Activated CD8-positive, alpha-beta memory T cell treated with anti-CD3 and anti-CD28 coated beads, Interleukin-2, amount 50 U/mL, for 1 hour (primary cell): ENCODE measurements around the gene SKP2.
"Not testable (repeated sequence)": the region's sequence is repeated elsewhere in the genome, so short reads cannot be mapped to it uniquely, and the experiment has no call there.

ENCODE experiments used
- DNase-seq: peaks from one replicate; pipeline ENCODE4 v3.0.0-alpha.2; 2020; ENCODE audit errors: extremely low read depth

Gene SKP2

GRCh38 chr5:36156619-36157018, 4.7 kb downstream of the SKP2 start:
- no peak for DNase-seq

DNA sequence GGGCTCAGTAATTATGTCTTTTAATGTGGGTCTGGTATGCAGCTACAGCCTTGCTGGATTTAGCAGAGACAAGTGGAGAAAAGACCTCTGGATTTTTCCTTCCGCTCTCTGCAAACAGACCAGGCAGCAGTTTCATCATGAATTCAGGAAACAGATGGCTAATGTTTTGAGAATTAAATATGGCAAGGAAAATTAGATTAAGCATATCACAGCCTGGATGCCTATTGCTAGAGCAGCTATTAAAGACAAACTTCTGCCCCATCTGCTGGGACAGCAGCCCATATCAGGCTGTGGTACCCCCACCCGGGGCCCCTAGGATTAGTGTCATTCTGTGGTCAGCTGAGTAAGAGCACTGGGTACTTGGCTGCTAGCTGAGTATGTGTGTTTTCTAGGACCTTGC, 6.2 kb downstream of the SKP2 start:
- DNase-seq, result no peak

DNA sequence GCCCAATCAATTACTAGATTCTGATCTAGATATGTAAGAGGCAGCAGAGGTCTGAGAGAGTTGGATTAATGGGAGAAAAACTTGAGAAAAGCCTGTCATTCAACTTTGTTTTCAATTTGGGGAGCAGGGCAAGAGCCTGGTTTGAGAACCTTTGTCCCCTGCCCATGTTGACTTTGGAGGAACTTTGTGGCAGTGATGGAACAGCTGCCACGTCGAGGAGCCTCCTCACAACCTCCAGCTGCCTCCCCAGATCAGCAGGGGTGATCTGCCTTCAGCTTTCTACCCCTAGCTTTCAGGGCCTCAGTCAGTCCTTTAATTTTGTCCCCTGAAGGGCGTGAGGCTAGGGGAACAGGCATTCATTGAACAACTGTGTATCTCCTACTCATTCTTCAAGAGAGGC, 8.7 kb downstream of the SKP2 start:
- DNase-seq, result no peak

GRCh38 chr5:36161361-36161760, 9.4 kb downstream of the SKP2 start:
- no peak for DNase-seq

- no peak for DNase-seq
Measured at GRCh38 chr5:36162810-36163486, 11.0 kb downstream of the SKP2 start.

GRCh38 chr5:36164461-36164860, 12.6 kb downstream of the SKP2 start:
- no peak for DNase-seq

GRCh38 chr5:36168737-36169136, 16.8 kb downstream of the SKP2 start:
- no peak for DNase-seq

- no peak for DNase-seq
Measured at GRCh38 chr5:36170832-36171424, 19.0 kb downstream of the SKP2 start.

GRCh38 chr5:36172599-36172998, 20.7 kb downstream of the SKP2 start:
- DNase-seq, result no peak

DNA sequence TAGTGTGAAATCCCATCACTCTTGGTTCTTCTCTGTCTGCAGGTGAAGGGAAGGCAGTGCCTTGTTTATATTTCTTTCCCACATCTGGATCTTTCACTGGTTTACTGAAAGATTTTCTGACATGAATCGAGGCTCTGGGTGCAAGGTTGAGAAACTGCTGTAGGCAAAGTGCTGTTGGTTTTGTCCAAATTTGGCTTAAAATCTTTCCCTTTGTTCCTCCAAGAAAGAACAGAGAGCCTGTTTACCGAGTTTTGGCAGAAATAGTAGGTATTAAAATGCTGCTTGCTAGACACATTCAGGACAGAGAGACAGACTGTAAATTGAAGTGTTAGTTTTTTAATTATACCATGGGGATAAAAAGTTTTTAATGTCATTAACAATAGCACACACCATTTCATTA, 21.5 kb downstream of the SKP2 start:
- DNase-seq, result no peak

- no peak for DNase-seq
Measured at GRCh38 chr5:36174119-36174518, 22.2 kb downstream of the SKP2 start.

- DNase-seq, result no peak
Measured at GRCh38 chr5:36175043-36175442, 23.1 kb downstream of the SKP2 start.

GRCh38 chr5:36177154-36177553, 25.2 kb downstream of the SKP2 start:
- DNase-seq, result no peak

GRCh38 chr5:36177715-36178523, 26.0 kb downstream of the SKP2 start:
- DNase-seq, result no peak

DNA sequence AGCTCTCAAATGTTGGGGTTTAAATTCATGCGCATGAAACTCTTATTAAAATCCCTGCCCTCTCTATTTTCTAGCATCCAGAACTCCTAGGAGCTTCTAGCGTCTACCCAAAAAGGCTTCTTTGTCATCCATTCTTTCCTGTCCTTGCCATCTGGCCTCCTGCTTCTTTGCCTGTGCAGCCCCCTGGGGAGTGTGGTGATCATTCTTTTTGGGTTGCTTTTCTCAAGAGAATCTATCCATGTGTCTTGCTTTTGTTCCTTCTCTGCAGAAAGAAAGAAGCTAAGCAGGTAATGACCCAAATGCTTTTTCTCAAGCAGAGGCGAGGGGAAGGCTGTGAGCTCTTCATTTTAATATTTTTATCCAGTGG, 26.6 kb downstream of the SKP2 start:
- DNase-seq, result no peak

DNA sequence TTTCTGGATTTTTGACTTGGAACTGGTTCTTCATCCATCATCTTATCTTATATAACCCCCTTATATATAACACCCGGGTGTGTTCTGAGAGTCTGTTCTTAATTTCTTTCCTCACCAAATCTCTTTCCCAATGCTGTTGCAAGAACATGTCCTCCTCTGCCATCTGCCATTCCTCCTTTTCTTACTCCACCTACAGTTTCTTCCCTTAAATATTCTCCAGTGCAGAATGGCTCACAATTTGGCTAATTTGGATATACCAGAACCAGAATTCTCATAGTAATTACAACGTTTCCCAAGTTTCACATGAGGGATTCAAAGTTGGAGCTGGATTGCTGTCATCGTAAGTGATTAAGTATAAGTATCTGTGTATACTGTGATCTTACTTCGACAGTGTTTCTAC, 28.0 kb downstream of the SKP2 start:
- DNase-seq, result no peak

DNA sequence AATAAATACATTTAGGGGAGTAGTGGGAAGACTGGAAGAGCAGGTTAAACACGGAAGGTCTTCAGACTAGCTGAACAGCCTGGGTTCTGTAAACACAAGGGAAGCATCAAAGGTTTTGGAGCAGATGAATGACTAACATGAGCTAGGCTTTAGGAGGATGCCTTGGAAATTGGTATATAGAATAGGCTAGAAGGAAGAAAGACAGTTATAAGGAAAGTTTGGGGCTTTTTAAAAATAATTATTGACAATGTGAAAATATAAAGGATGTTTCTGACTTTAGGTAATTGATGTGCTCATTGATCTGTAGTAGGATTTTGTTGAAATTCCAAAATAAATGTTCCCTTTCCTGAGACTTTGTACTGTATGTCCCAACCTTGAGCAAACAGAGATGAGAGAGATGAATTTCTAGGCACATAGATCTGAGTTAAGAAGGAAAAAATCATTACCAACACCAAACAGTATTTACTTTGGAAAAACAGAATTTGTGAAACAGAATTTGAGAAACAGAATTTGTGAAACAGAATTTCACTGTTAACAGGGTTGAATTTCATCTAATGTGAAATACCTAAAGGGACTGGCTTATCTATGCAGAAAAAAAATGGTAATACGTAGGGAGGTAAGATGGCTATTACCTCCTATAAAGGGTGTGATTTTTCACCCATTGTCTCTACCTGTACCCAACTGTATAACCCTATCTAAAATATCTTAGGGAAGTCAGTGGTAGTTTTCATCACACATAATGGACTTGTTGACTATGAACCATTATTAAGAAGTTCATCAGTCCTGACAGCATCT, 28.8 kb downstream of the SKP2 start:
- no peak for DNase-seq

DNA sequence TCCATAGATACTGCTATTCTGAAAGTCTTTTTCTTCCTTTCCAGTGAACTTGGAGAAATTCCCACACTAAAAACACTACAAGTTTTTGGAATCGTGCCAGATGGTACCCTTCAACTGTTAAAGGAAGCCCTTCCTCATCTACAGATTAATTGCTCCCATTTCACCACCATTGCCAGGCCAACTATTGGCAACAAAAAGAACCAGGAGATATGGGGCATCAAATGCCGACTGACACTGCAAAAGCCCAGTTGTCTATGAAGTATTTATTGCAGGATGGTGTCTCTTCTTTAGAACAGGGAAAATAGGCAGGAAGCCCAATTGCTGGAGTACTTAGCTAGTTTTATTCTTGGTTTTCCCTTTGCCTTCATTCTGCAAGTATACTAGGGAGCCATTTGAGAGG, 29.9 kb downstream of the SKP2 start:
- no peak for DNase-seq

DNA sequence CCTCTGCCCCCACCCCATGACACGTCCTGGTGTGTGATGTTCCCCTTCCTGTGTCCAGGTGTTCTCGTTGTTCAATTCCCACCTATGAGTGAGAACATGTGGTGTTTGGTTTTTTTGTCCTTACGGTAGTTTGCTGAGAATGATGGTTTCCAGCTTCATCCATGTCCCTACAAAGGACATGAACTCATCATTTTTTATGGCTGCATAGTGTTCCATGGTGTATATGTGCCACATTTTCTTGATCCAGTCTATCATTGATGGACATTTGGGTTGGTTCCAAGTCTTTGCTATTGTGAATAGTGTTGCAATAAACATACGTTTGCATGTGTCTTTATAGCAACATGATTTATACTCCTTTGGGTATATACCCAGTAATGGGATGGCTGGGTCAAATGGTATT, 32.5 kb downstream of the SKP2 start:
- DNase-seq, result not testable (repeated sequence)

- no peak for DNase-seq
Measured at GRCh38 chr5:36193746-36194145, 41.8 kb downstream of the SKP2 start.

DNA sequence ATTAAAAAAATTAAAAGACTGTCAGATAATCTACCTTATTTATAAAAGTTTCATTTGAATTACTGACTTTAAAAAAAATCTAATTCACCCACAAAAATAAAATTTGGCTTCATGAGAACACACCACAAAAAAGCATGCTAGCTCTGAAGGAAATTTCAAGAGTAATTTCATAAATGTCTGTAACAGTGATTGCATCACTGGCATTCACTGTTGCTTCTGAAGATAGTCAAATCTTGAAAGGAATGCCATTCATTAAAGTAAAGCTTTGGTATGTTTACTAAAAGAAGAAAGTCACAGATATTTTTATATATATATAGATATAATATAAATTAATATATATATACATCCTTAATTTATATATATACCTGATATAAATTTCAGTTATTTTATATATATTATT, 46.4 kb downstream of the SKP2 start:
- no peak for DNase-seq

- DNase-seq, result not testable (repeated sequence)
Measured at GRCh38 chr5:36198783-36199182, 46.9 kb downstream of the SKP2 start.
